Liver (tissue), 9 donors: ENCODE measurements around the gene PATJ. TPM values are rescaled to one million over a fixed set of nuclear protein-coding genes. Genes with fewer than 3 reads are reported as not detected.

Source experiments
- DNase-seq: peaks from one replicate; pipeline ENCODE4 v3.0.0-alpha.2; 2017; ENCODE audit warnings: low spot score
- H3K27ac ChIP-seq, 2 donors: one replicate each; pipeline ENCODE4 v1.7.0; 2013; ENCODE audit warnings: inconsistent platforms in 2 of 2, low read length in 2 of 2, control low read depth in 1 of 2, low read depth in 1 of 2, mild to moderate bottlenecking in 1 of 2
- H3K27me3 ChIP-seq, 4 donors: one replicate each; pipeline versions ENCODE4 v1.6.1 to v1.7.0; 2013; ENCODE audit warnings: low read length in 3 of 4, inconsistent platforms in 1 of 4, mild to moderate bottlenecking in 1 of 4, moderate library complexity in 1 of 4; ENCODE audit not compliant: control insufficient read depth in 4 of 4, insufficient read depth in 4 of 4
- H3K36me3 ChIP-seq, 4 donors: one replicate each; pipeline versions ENCODE4 v1.6.1 to v1.7.0; 2013; ENCODE audit warnings: low read length in 3 of 4, mild to moderate bottlenecking in 3 of 4, low read depth in 1 of 4, moderate library complexity in 1 of 4; ENCODE audit not compliant: control insufficient read depth in 4 of 4, insufficient read depth in 3 of 4
- H3K4me1 ChIP-seq, 4 donors: one replicate each; pipeline versions ENCODE4 v1.6.1 to v1.7.0; 2013; ENCODE audit warnings: low read length in 3 of 4, mild to moderate bottlenecking in 3 of 4, moderate library complexity in 1 of 4; ENCODE audit not compliant: control insufficient read depth in 4 of 4, insufficient read depth in 4 of 4
- H3K4me3 ChIP-seq, 3 donors: one replicate each; pipeline versions ENCODE4 v1.6.1 to v1.7.0; 2013; ENCODE audit warnings: low read length in 3 of 3, control low read depth in 1 of 3, low read depth in 1 of 3, mild to moderate bottlenecking in 1 of 3
- H3K9ac ChIP-seq, 2 donors: one replicate each; pipeline ENCODE4 v1.7.0; 2013; ENCODE audit warnings: low read length in 2 of 2, mild to moderate bottlenecking in 2 of 2, moderate library complexity in 2 of 2, control low read depth in 1 of 2, low read depth in 1 of 2
- H3K9me3 ChIP-seq, 4 donors: one replicate each; pipeline versions ENCODE4 v1.6.1 to v1.7.0; 2013; ENCODE audit warnings: low read length in 3 of 4; ENCODE audit not compliant: control insufficient read depth in 4 of 4
- EGR1 ChIP-seq, 2 donors: IDR thresholded peaks; 2 replicates each; pipeline ENCODE4 v1.6.1; 2016 to 2018; ENCODE audit warnings: antibody characterized with exemption in 2 of 2, low read depth in 2 of 2
- FOXA1 ChIP-seq: IDR thresholded peaks from 2 replicates; pipeline ENCODE4 v1.6.1; 2016; ENCODE audit warnings: antibody characterized with exemption
- FOXA2 ChIP-seq: IDR thresholded peaks from 2 replicates; pipeline ENCODE4 v1.6.1; 2016; ENCODE audit warnings: antibody characterized with exemption
- GABPA ChIP-seq, 2 donors: IDR thresholded peaks in 1 of 2; conservative IDR thresholded peaks in 1 of 2; 2 replicates each; pipeline ENCODE4 v1.6.1; 2016; ENCODE audit warnings: antibody characterized with exemption in 2 of 2, mild to moderate bottlenecking in 1 of 2, moderate library complexity in 1 of 2
- HNF4A ChIP-seq, 2 donors: conservative IDR thresholded peaks; 2 replicates each; pipeline ENCODE4 v1.6.1; 2016; ENCODE audit warnings: antibody characterized with exemption in 2 of 2, mild to moderate bottlenecking in 2 of 2
- HNF4G ChIP-seq: IDR thresholded peaks from 2 replicates; pipeline ENCODE4 v1.6.1; 2016; ENCODE audit warnings: antibody characterized with exemption
- JUND ChIP-seq, 2 donors: IDR thresholded peaks; 2 replicates each; pipeline ENCODE4 v1.6.1; 2016; ENCODE audit warnings: antibody characterized with exemption in 2 of 2
- NR2F2 ChIP-seq: IDR thresholded peaks from 2 replicates; pipeline ENCODE4 v1.6.1; 2016; ENCODE audit warnings: antibody characterized with exemption
- RAD21 ChIP-seq, 2 donors: IDR thresholded peaks; 2 replicates each; pipeline ENCODE4 v1.6.1; 2016; ENCODE audit warnings: antibody characterized with exemption in 2 of 2, mild to moderate bottlenecking in 2 of 2
- RXRA ChIP-seq, 2 donors: IDR thresholded peaks; 2 replicates each; pipeline ENCODE4 v1.6.1; 2017 to 2018; ENCODE audit warnings: antibody characterized with exemption in 2 of 2, mild to moderate bottlenecking in 1 of 2
- SP1 ChIP-seq: IDR thresholded peaks from 2 replicates; pipeline ENCODE4 v1.6.1; 2018; ENCODE audit warnings: antibody characterized with exemption, mild to moderate bottlenecking
- TAF1 ChIP-seq: conservative IDR thresholded peaks from 2 replicates; pipeline ENCODE4 v1.6.1; 2016; ENCODE audit warnings: antibody characterized with exemption, mild to moderate bottlenecking
- YY1 ChIP-seq: IDR thresholded peaks from 2 replicates; pipeline ENCODE4 v1.6.1; 2016; ENCODE audit warnings: antibody characterized with exemption, mild to moderate bottlenecking
- WGBS: extraction: QIAGEN DNeasy Blood & Tissue Kit; methylation state at CpG from one replicate; pipeline ENCODE4 v1.1.7; 2013; 5-methylcytosine and 5-hydroxymethylcytosine counted together
- polyA plus RNA-seq, 2 donors: library from polyadenylated mRNA; stranded (reverse) in 1 of 2; unstranded in 1 of 2; fragments of 200-250 nt in 1 of 2; fragments of >200 nt in 1 of 2; fragmentation: Nextera tagmentation in 1 of 2; extraction: Ambion mirVana in 1 of 2; gene quantifications; one replicate each; pipeline versions ENCODE4 v1.2.1 to v1.2.3, GENCODE V29; 2013 to 2015
- total RNA-seq, 2 donors: library from RNA; depleted of rRNA; stranded (reverse); fragments of >200 nt; gene quantifications; one replicate each; pipeline ENCODE4 v1.2.3, GENCODE V29; 2014
- TF ChIP-seq, protein P1 (sequence below): IDR thresholded peaks from 2 replicates; pipeline ENCODE4 v1.6.1; 2016; ENCODE audit warnings: antibody characterized with exemption
- TF ChIP-seq, protein P2 (sequence below): fragments of 150-350 bp; IDR thresholded peaks from 2 replicates; pipeline ENCODE4 v1.5.1; 2017; ENCODE audit warnings: improper control_type of control experiment, low read depth, low read length; ENCODE audit not compliant: missing input control
- TF ChIP-seq, protein P3 (sequence below): IDR thresholded peaks from 2 replicates; pipeline ENCODE4 v1.6.1; 2016; ENCODE audit warnings: antibody characterized with exemption
- TF ChIP-seq, protein P4 (sequence below): IDR thresholded peaks from 2 replicates; pipeline ENCODE4 v1.6.1; 2016; ENCODE audit warnings: antibody characterized with exemption, mild to moderate bottlenecking
- TF ChIP-seq, protein P5 (sequence below): IDR thresholded peaks from 2 replicates; pipeline ENCODE4 v1.6.1; 2016; ENCODE audit warnings: antibody characterized with exemption
- donor health status: healthy.
- donor health status: healthy.
- donor health status: healthy.
- donor health status: healthy.
- donor health status: healthy.

PATJ gene
- total and polyA plus RNA-seq, 4 donors = 5.7 to 29.8 (median 9.0) TPM

DNA sequence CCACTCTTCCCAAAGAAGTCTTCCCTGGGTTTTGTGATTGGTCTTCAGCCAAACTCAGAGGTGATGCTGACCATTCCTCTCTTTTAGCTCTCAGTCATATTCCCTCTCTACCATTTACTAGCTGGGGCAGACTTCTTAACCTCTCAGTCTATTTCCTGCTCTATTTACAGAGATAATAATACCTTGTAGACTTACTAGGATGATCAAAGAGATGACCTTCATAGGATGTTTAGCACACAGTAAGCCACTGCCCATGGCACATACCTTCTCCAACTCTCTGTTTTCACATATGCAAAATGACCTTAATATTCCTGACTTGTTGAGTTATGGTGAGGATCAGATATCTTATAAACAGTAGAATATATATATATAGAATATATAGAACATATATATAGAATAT lies 346.2 kb downstream of the PATJ start:
- Histone ChIP-seq H3K4me1 (peaks cover 0 to 12% (median 4%) of the 10 kb centered on the region in 4 donors), H3K27ac (no peak overlapping the region), H3K9ac (no peak overlapping the region), H3K36me3 (peaks cover 0 to 4% (median 0%) of the 10 kb centered on the region in 4 donors), H3K9me3 (no peaks in the 10 kb centered on the region), H3K27me3 (no peaks in the 10 kb centered on the region), H3K4me3 (no peak overlapping the region)
- DNase-seq = no peak
- TF ChIP-seq FOXA2 (no peak), SP1 (no peak), YY1 (no peak), TAF1 (no peak), NR2F2 (no peak), JUND (IDR thresholded peaks at IDR 0.05) (no peak), FOXA1 (no peak), RAD21 (IDR thresholded peaks at IDR 0.05) (no peak), EGR1 (IDR thresholded peaks at IDR 0.05; ENCODE audit: low read depth in 2 of 2) (no peak)

DNA sequence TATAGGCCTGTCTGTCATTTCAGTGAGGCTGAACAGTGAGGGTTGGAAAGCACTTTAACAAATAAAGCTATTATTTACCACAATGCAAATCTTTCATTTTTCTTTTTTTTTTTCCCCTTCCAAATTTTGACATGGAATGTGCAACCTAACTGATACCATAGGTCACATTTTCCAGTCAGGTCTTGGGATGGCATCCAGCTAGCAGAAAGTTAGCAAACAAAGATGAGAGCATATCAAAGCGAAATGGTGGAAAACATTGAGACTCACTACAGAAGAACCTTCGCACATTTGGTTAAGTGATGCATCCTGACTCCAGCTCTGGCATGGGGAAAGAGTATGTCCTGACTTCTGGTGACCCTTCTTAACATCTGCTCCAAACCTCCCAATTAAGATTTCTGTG lies 347.3 kb downstream of the PATJ start:
- H3K27ac ChIP-seq = no peak overlapping the region
- peaks cover 0 to 12% (median 4%) of the 10 kb centered on the region in 4 donors for H3K4me1 ChIP-seq
- no peaks in the 10 kb centered on the region for H3K9me3 ChIP-seq
- TF ChIP-seq, protein P1, sequence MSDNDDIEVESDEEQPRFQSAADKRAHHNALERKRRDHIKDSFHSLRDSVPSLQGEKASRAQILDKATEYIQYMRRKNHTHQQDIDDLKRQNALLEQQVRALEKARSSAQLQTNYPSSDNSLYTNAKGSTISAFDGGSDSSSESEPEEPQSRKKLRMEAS = no peak
- TF ChIP-seq RXRA (IDR thresholded peaks at IDR 0.05) (peak in 1 of 2 donors; percentile 19), FOXA2 (no peak), NR2F2 (no peak), TAF1 (no peak), JUND (IDR thresholded peaks at IDR 0.05) (peak in 1 of 2 donors; percentile 46), HNF4A (conservative IDR thresholded peaks at IDR 0.05) (peak; percentile 27 to 28), RAD21 (IDR thresholded peaks at IDR 0.05) (no peak), EGR1 (IDR thresholded peaks at IDR 0.05; ENCODE audit: low read depth in 2 of 2) (no peak), GABPA (IDR thresholded peaks at IDR 0.05 in 1 of 2, conservative IDR thresholded peaks at IDR 0.05 in 1 of 2) (no peak), SP1 (no peak), HNF4G (no peak), YY1 (no peak), FOXA1 (no peak)
- TF ChIP-seq, protein P2, sequence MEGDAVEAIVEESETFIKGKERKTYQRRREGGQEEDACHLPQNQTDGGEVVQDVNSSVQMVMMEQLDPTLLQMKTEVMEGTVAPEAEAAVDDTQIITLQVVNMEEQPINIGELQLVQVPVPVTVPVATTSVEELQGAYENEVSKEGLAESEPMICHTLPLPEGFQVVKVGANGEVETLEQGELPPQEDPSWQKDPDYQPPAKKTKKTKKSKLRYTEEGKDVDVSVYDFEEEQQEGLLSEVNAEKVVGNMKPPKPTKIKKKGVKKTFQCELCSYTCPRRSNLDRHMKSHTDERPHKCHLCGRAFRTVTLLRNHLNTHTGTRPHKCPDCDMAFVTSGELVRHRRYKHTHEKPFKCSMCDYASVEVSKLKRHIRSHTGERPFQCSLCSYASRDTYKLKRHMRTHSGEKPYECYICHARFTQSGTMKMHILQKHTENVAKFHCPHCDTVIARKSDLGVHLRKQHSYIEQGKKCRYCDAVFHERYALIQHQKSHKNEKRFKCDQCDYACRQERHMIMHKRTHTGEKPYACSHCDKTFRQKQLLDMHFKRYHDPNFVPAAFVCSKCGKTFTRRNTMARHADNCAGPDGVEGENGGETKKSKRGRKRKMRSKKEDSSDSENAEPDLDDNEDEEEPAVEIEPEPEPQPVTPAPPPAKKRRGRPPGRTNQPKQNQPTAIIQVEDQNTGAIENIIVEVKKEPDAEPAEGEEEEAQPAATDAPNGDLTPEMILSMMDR = no peak
- TF ChIP-seq, protein P3, sequence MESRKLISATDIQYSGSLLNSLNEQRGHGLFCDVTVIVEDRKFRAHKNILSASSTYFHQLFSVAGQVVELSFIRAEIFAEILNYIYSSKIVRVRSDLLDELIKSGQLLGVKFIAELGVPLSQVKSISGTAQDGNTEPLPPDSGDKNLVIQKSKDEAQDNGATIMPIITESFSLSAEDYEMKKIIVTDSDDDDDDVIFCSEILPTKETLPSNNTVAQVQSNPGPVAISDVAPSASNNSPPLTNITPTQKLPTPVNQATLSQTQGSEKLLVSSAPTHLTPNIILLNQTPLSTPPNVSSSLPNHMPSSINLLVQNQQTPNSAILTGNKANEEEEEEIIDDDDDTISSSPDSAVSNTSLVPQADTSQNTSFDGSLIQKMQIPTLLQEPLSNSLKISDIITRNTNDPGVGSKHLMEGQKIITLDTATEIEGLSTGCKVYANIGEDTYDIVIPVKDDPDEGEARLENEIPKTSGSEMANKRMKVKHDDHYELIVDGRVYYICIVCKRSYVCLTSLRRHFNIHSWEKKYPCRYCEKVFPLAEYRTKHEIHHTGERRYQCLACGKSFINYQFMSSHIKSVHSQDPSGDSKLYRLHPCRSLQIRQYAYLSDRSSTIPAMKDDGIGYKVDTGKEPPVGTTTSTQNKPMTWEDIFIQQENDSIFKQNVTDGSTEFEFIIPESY = no peak
- TF ChIP-seq, protein P4, sequence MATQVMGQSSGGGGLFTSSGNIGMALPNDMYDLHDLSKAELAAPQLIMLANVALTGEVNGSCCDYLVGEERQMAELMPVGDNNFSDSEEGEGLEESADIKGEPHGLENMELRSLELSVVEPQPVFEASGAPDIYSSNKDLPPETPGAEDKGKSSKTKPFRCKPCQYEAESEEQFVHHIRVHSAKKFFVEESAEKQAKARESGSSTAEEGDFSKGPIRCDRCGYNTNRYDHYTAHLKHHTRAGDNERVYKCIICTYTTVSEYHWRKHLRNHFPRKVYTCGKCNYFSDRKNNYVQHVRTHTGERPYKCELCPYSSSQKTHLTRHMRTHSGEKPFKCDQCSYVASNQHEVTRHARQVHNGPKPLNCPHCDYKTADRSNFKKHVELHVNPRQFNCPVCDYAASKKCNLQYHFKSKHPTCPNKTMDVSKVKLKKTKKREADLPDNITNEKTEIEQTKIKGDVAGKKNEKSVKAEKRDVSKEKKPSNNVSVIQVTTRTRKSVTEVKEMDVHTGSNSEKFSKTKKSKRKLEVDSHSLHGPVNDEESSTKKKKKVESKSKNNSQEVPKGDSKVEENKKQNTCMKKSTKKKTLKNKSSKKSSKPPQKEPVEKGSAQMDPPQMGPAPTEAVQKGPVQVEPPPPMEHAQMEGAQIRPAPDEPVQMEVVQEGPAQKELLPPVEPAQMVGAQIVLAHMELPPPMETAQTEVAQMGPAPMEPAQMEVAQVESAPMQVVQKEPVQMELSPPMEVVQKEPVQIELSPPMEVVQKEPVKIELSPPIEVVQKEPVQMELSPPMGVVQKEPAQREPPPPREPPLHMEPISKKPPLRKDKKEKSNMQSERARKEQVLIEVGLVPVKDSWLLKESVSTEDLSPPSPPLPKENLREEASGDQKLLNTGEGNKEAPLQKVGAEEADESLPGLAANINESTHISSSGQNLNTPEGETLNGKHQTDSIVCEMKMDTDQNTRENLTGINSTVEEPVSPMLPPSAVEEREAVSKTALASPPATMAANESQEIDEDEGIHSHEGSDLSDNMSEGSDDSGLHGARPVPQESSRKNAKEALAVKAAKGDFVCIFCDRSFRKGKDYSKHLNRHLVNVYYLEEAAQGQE = no peak
- TF ChIP-seq, protein P5, sequence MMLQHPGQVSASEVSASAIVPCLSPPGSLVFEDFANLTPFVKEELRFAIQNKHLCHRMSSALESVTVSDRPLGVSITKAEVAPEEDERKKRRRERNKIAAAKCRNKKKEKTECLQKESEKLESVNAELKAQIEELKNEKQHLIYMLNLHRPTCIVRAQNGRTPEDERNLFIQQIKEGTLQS = no peak
- no peaks in the 10 kb centered on the region for H3K27me3 ChIP-seq
- H3K4me3 ChIP-seq = no peak overlapping the region
- H3K9ac ChIP-seq = no peak overlapping the region
- peaks cover 0 to 4% (median 0%) of the 10 kb centered on the region in 4 donors for H3K36me3 ChIP-seq
- 47% methylated on average over 2 of the region's 2 CpGs for WGBS
- no peak for DNase-seq
